ENCODE results near the gene ASTN2.

DNA sequence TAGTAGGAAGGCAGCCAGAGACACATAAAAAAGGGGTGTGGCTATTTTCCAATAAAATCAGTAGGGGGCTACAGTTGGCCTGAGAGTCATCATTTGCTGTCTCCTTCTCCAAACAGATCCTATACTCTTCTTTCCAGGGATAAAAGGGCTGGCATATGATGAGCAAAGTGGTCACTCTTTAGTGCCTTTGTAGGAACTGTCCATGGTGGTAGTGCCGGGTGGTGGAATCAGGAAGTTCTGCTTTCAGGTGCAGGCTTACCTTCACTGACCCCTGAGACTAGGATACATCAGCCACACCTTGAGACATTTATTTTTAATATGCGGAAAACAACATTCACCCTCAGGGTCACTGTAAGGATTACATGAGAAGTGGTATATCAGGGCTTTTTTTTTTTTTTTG lies 80.8 kb downstream of the ASTN2 start:
- TF ChIP-seq, protein P1, sequence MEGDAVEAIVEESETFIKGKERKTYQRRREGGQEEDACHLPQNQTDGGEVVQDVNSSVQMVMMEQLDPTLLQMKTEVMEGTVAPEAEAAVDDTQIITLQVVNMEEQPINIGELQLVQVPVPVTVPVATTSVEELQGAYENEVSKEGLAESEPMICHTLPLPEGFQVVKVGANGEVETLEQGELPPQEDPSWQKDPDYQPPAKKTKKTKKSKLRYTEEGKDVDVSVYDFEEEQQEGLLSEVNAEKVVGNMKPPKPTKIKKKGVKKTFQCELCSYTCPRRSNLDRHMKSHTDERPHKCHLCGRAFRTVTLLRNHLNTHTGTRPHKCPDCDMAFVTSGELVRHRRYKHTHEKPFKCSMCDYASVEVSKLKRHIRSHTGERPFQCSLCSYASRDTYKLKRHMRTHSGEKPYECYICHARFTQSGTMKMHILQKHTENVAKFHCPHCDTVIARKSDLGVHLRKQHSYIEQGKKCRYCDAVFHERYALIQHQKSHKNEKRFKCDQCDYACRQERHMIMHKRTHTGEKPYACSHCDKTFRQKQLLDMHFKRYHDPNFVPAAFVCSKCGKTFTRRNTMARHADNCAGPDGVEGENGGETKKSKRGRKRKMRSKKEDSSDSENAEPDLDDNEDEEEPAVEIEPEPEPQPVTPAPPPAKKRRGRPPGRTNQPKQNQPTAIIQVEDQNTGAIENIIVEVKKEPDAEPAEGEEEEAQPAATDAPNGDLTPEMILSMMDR (IDR thresholded peaks at IDR 0.05), result no peak
- TF ChIP-seq POLR2A (IDR thresholded peaks at IDR 0.05), result no peak
- no peak for TF ChIP-seq POLR2AphosphoS5 (IDR thresholded peaks at IDR 0.05)

All from transverse colon (tissue), 4 donors.